NCI-H1694 treated with DMSO at 0.1 percent for 48 hours (cell line): ENCODE measurements around the gene SUPT6H.

Experiments
- DNase-seq: peaks from one replicate; lab custom pipeline; 2025; lab: John Stamatoyannopoulos, UW

The SUPT6H gene

DNA sequence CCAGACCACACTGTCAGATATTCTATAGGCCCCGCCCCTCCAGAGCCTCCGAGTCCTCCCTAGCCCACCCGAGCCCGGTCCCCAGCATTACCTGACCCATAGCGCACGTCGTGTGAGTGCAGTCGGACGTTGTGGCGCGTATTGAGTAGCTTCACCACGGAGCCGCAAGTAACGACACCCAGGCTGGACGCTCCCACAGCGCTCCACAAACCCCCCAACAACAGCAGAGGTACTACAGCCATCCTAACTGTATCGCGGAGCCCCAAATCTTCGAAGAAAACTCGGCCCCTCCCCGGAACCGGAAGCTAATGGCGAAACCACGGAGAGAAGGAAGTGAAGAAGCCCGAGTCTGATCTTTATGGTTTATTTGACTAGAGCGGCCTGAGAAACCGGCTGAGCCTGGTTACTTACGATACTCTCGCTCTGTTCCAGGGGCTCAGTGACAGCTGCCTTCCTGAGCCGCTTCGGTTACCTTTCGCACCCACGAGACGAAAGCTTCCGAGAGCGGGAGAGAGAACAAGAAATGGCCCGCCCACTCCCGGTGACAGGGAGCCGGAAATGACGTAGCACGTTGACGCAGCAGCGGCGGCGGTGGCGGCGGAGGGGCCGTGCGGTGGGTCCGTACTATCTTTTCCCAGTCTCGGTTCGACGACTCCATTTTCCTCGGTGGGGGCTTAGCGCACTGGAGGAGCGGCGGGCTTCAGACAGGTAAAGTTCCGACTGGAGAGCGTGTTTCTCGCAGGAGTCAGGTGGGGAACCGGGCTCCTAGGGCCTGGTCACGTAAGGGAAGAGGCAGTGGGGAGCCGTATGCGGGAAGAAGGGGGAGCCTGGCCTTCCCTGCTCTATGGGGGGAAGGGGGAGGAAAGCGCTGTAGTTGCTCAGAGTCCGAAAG is at the start of gene SUPT6H, which contains the start of gene SDF2:
SUPT6H (plus strand) TSS at position 571 of the 892 bp plus-strand sequence. CDS start 11,197 bp downstream, outside the sequence.
SDF2 (minus strand) TSS at position 272 of the 892 bp plus-strand sequence; CDS start at position 242, 30 bp downstream.
- DNase-seq, result peak; percentile 92

GRCh38 chr17:28612531-28612930 is 49.5 kb upstream of the SUPT6H start:
- no peak for DNase-seq

- DNase-seq, result no peak
Observed at GRCh38 chr17:28612936-28613872, 48.8 kb upstream of the SUPT6H start.

DNA sequence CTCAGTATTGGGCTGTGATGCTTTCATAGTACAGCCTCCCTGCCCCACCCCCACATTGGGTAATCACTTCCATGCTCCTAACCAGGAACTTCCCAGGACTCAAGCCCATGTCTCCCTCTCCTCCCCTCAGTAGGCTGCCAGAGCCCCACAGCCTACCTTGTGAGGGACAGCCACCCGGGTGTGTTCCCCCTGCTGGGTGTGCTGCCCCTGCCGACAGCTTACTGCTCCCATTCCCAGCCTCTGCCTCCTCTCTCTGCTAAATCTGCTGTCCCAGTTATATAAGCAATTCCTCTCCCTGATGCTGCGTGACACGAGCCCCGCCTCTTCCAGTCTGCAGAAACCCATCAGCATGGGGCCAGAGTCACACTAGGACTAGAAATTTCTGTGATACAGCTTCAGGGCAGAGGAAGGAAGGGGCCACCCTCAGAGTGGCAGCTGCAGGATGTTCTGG is 48.0 kb upstream of the SUPT6H start, which contains the start of gene RSKR:
RSKR (minus strand) TSS at position 255 of the 451 bp plus-strand sequence; CDS start at position 231, 24 bp downstream.
- DNase-seq, result no peak

GRCh38 chr17:28615260-28615940 is 46.6 kb upstream of the SUPT6H start:
- no peak for DNase-seq

- DNase-seq, result no peak
Observed at GRCh38 chr17:28616281-28616680, 45.7 kb upstream of the SUPT6H start.

- no peak for DNase-seq
Observed at GRCh38 chr17:28618464-28618863, 43.5 kb upstream of the SUPT6H start.

GRCh38 chr17:28620010-28620409 is 42.0 kb upstream of the SUPT6H start:
- no peak for DNase-seq

GRCh38 chr17:28622186-28622585 is 39.8 kb upstream of the SUPT6H start:
- no peak for DNase-seq

- DNase-seq, result no peak
Observed at GRCh38 chr17:28623696-28624095, 38.3 kb upstream of the SUPT6H start.

DNA sequence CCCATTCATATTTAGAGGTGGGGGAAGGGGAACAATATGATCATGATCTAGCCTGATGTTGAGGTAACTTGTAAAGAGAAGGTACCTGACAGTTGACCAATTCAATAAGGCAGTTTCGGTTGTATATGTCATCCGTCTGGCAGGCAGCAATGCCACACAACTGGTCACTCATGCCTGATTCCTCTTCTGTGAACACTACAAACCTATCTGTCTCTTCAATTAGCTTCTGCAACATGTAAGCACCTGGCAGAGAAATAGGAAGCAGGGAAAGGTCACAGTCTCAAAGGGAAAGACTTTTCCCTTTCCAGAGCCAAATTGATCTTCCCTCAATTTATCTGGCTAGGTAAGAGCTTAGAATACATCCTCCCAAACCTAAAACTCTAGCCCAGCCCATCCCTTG is 37.9 kb upstream of the SUPT6H start:
- DNase-seq, result no peak

- DNase-seq, result no peak
Observed at GRCh38 chr17:28626818-28627217, 35.2 kb upstream of the SUPT6H start.

- no peak for DNase-seq
Observed at GRCh38 chr17:28634206-28634865, 27.7 kb upstream of the SUPT6H start.

DNA sequence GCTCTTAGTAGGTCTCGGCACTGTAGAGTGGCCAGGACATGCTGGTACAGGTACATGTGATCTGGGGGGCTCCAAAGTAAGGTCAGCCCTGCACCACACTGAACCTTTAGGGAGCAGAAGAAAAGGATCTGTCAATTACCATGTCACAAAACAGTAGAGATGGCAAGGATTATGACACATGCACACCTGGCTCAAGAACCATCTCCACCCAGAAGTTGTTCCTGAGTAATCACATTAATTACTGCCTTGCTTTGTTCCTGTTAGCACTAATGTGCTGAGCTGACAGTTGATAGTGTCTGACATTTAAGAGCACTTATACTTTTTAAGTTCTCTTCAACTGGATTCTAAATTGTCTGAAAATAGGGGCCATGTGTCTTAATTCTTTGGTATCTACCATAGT is 26.5 kb upstream of the SUPT6H start:
- no peak for DNase-seq

DNA sequence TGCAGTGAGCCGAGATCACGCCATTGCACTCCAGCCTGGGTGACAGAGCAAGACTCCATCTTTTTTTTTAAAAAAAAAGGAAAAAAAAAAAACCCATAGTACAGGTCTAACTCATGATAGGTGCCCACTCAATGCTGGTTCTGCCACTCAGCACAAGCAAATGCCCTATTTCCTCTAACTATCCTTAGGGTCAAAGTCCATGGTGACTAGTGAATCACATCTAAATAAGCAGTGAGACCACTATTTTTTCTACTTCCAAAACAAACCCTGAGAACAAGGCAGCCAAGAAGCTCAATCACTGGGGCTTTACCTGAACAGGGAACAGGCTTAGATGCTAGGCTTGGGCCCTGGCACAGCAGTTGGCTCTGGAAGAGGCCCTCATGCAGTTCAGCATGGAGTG is 20.4 kb upstream of the SUPT6H start:
- no peak for DNase-seq

GRCh38 chr17:28643983-28644786 is 17.8 kb upstream of the SUPT6H start:
- no peak for DNase-seq

- peak; percentile 88 for DNase-seq
Observed at GRCh38 chr17:28644787-28645575, 17.0 kb upstream of the SUPT6H start, which contains the start of gene BLTP2. Gene BLTP2 (minus strand): TSS chr17:28645158. CDS start chr17:28645056, 102 bp downstream.

DNA sequence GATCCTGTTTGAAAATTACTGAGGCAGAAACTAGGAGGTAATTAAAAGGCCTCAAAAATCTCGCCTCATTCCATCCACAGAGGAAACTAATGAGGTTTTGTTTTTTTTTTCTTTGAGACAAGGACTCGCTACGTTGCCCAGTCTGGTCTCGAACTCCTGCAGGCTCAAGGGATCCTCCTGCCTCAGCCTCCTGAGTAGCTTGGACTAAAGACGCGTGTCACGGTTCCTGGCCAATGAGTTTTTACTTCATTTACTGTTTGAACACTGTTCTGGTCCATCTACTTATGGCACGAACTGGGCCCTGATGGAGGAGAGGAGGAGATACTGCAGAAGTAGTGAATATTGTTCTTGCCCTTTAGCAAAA is 16.4 kb upstream of the SUPT6H start:
- no peak for DNase-seq

DNA sequence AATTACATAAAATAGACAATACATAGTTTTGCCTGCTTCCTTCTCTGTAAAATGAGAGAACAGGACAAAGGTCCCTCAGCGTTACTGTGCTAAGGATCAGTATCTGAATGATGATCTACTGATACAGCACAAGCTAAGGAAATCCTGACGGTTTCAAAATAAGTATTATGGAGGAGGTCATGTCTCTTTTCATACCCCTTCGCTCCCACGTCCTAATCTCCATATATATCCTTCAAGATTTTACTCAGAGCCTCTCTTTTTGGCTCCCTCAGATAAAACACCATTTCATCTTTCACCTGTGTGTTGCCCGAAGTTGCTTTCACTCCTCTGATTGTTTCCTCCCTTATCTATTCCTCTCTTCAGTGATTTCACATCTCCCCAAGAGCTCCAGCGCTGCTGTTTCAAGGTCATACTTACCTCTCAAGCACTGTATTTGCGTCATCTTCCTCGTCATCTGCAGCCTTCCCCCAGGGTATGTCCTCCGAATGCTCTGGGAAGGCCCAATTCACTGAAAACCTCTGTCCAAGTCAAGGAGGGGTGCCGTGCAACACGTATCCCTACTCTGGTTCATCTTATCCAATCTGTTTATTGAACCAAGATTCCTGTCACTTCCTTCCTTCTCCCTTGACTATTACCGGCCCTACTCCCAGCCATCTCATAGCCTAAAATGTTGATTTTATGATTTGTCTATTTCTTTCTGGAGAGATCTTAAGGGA is 15.8 kb upstream of the SUPT6H start:
- no peak for DNase-seq
